Measurements from ENCODE around the gene LCE1E.

- no peak for TF ChIP-seq POLR2A (IDR thresholded peaks at IDR 0.05)
- no peak for TF ChIP-seq CTCF (IDR thresholded peaks at IDR 0.05)
These were observed 40.2 kb upstream of the LCE1E start for GRCh38 chr1:152745765-152746444.

All from prostate gland (tissue), 2 donors.